IMR-90 (cell line): Measurements from ENCODE around the gene CDK17. TPM values are rescaled to one million over a fixed set of nuclear protein-coding genes. Genes with fewer than 3 reads are reported as not detected.

Source experiments
- ATAC-seq: fragments of 200-7000 bp; cut with Tn5 transposase; 2 replicates; pipeline ENCODE4 v1.9.1; 2020; ENCODE audit warnings: low read depth, mild to moderate bottlenecking, moderate library complexity
- BruUV-seq: library from RNA; stranded (reverse); fragments of 400-500 nt; replicated peaks from 2 replicates; lab custom pipeline; 2021; lab: Mats Ljungman, UMichigan
- CTCF ChIA-PET: fragments of 300-600 bp; formaldehyde crosslinking; extraction: SDS; loops from one replicate; lab custom pipeline; 2021; ENCODE audit warnings: antibody characterized with exemption; lab: Yijun Ruan, JAX
- POLR2A ChIA-PET: fragments of 300-600 bp; sonication (Branson Sonifier 250); formaldehyde crosslinking; loops from one replicate; lab custom pipeline; 2022; ENCODE audit warnings: antibody characterized with exemption; ENCODE audit not compliant: unreplicated experiment; lab: Charles Lee
- DNase-seq: peaks from one replicate; pipeline ENCODE4 v3.0.0; 2013
- H2AFZ ChIP-seq: replicated peaks from 2 replicates; pipeline ENCODE3; 2013; ENCODE audit warnings: low read length, mild to moderate bottlenecking; ENCODE audit not compliant: poor library complexity
- H2AK5ac ChIP-seq: 2 replicates; pipeline ENCODE4 v1.6.1; 2013; ENCODE audit warnings: low read depth, low read length, inconsistent platforms
- H2AK9ac ChIP-seq: replicated peaks from 2 replicates; pipeline ENCODE3; 2013; ENCODE audit warnings: mild to moderate bottlenecking, low read depth, low read length, moderate library complexity; ENCODE audit not compliant: poor library complexity
- H2BK120ac ChIP-seq: 2 replicates; pipeline ENCODE4 v1.6.1; 2013; ENCODE audit warnings: low read depth, low read length, inconsistent platforms
- H2BK15ac ChIP-seq: 3 replicates; pipeline ENCODE4 v1.6.1; 2013; ENCODE audit warnings: low read depth, low read length, inconsistent platforms
- H2BK20ac ChIP-seq: 2 replicates; pipeline ENCODE4 v1.6.1; 2013; ENCODE audit warnings: low read depth, mild to moderate bottlenecking, inconsistent platforms, low read length, moderate library complexity
- H2BK5ac ChIP-seq: 2 replicates; pipeline ENCODE4 v1.6.1; 2013; ENCODE audit warnings: mild to moderate bottlenecking, low read depth, low read length, inconsistent platforms; ENCODE audit not compliant: poor library complexity, severe bottlenecking
- H3K14ac ChIP-seq: replicated peaks from 2 replicates; pipeline ENCODE4 v1.6.1; 2013; ENCODE audit warnings: low read depth, low read length, inconsistent platforms
- H3K18ac ChIP-seq: 2 replicates; pipeline ENCODE4 v1.6.1; 2013; ENCODE audit warnings: low read depth, low read length, control low read depth
- H3K23ac ChIP-seq: 2 replicates; pipeline ENCODE4 v1.6.1; 2013; ENCODE audit warnings: low read depth, low read length, inconsistent platforms
- H3K27ac ChIP-seq: 2 replicates; pipeline ENCODE4 v1.5.1; 2013; ENCODE audit warnings: mild to moderate bottlenecking, control low read depth, low read length; ENCODE audit not compliant: insufficient read depth
- H3K27me3 ChIP-seq: 2 replicates; pipeline ENCODE4 v1.6.1; 2013; ENCODE audit warnings: low read length; ENCODE audit not compliant: control insufficient read depth, insufficient read depth
- H3K36me3 ChIP-seq: 2 replicates; pipeline ENCODE4 v1.6.1; 2013; ENCODE audit warnings: low read length, mixed read lengths; ENCODE audit not compliant: control insufficient read depth, insufficient read depth
- H3K4ac ChIP-seq: 2 replicates; pipeline ENCODE4 v1.6.1; 2013; ENCODE audit warnings: low read depth, low read length, inconsistent platforms
- H3K4me1 ChIP-seq: 2 replicates; pipeline ENCODE4 v1.6.1; 2013; ENCODE audit warnings: low read length, mixed read lengths; ENCODE audit not compliant: control insufficient read depth, insufficient read depth
- H3K4me2 ChIP-seq: 2 replicates; pipeline ENCODE4 v1.6.1; 2013; ENCODE audit warnings: low read depth, mild to moderate bottlenecking, control low read depth, low read length, moderate library complexity
- H3K4me3 ChIP-seq: 2 replicates; pipeline ENCODE4 v1.5.1; 2013; ENCODE audit warnings: low read depth, mild to moderate bottlenecking, control low read depth, low read length, moderate library complexity; ENCODE audit not compliant: insufficient read depth
- H3K56ac ChIP-seq: 2 replicates; pipeline ENCODE4 v1.6.1; 2013; ENCODE audit warnings: low read length, inconsistent platforms; ENCODE audit not compliant: insufficient read depth; ENCODE audit errors: extremely low read depth
- H3K79me1 ChIP-seq, 2 experiments: 2 replicates each; pipeline ENCODE4 v1.6.1; 2013; ENCODE audit warnings: low read length in 2 of 2, inconsistent platforms in 1 of 2, low read depth in 1 of 2
- H3K9ac ChIP-seq: 2 replicates; pipeline ENCODE4 v1.6.1; 2013; ENCODE audit warnings: low read depth, low read length, control low read depth
- H3K9me1 ChIP-seq: 2 replicates; pipeline ENCODE4 v1.6.1; 2013; ENCODE audit warnings: low read length, inconsistent platforms; ENCODE audit not compliant: insufficient read depth
- H3K9me3 ChIP-seq: 2 replicates; pipeline ENCODE4 v1.6.1; 2013; ENCODE audit warnings: low read length; ENCODE audit not compliant: control insufficient read depth, insufficient read depth
- H4K20me1 ChIP-seq: 2 replicates; pipeline ENCODE4 v1.6.1; 2013; ENCODE audit warnings: low read length, inconsistent platforms; ENCODE audit not compliant: insufficient read depth
- H4K5ac ChIP-seq: 2 replicates; pipeline ENCODE4 v1.6.1; 2013; ENCODE audit warnings: mild to moderate bottlenecking, low read depth, low read length, control low read depth
- H4K8ac ChIP-seq, 2 experiments: 2 replicates each; pipeline ENCODE4 v1.6.1; 2013; ENCODE audit warnings: low read depth in 2 of 2, low read length in 2 of 2, control low read depth in 1 of 2, inconsistent platforms in 1 of 2
- H4K91ac ChIP-seq: 2 replicates; pipeline ENCODE4 v1.6.1; 2013; ENCODE audit warnings: low read depth, low read length, inconsistent platforms; ENCODE audit not compliant: insufficient read depth
- BHLHE40 ChIP-seq: fragments of 150-350 bp; IDR thresholded peaks from 2 replicates; pipeline ENCODE4 v1.6.1; 2016; ENCODE audit warnings: mild to moderate bottlenecking, low read depth, low read length
- CEBPB ChIP-seq: IDR thresholded peaks from 2 replicates; pipeline ENCODE4 v1.6.1; 2012; ENCODE audit warnings: low read depth, low read length, improper control_type of control experiment
- CHD1 ChIP-seq: IDR thresholded peaks from 2 replicates; pipeline ENCODE4 v1.6.1; 2012; ENCODE audit warnings: low read depth, low read length, improper control_type of control experiment
- CTCF ChIP-seq: conservative IDR thresholded peaks from 2 replicates; pipeline ENCODE4 v1.5.1; 2012; ENCODE audit warnings: mild to moderate bottlenecking, low read depth, low read length, improper control_type of control experiment
- ELK1 ChIP-seq: fragments of 150-350 bp; IDR thresholded peaks from 2 replicates; pipeline ENCODE4 v1.6.1; 2016; ENCODE audit warnings: low read depth, mild to moderate bottlenecking, low read length, moderate library complexity, borderline replicate concordance
- FOS ChIP-seq: fragments of 150-350 bp; IDR thresholded peaks from 2 replicates; pipeline ENCODE4 v1.6.1; 2016; ENCODE audit warnings: low read depth, low read length
- MAFK ChIP-seq: IDR thresholded peaks from 2 replicates; pipeline ENCODE4 v1.6.1; 2012; ENCODE audit warnings: low read depth, low read length, improper control_type of control experiment
- MAZ ChIP-seq: IDR thresholded peaks from 2 replicates; pipeline ENCODE4 v1.6.1; 2012; ENCODE audit warnings: low read depth, mild to moderate bottlenecking, low read length, improper control_type of control experiment, moderate library complexity, borderline replicate concordance
- MXI1 ChIP-seq: IDR thresholded peaks from 2 replicates; pipeline ENCODE4 v1.6.1; 2012; ENCODE audit warnings: low read depth, mild to moderate bottlenecking, low read length, moderate library complexity, borderline replicate concordance
- NFE2L2 ChIP-seq: fragments of 150-350 bp; IDR thresholded peaks from 2 replicates; pipeline ENCODE4 v1.6.1; 2016; ENCODE audit warnings: low read depth, mild to moderate bottlenecking, low read length
- POLR2A ChIP-seq: IDR thresholded peaks from 2 replicates; pipeline ENCODE4 v1.6.1; 2012; ENCODE audit warnings: mild to moderate bottlenecking, low read depth, low read length
- RAD21 ChIP-seq: IDR thresholded peaks from 2 replicates; pipeline ENCODE4 v1.6.1; 2012; ENCODE audit warnings: low read length, improper control_type of control experiment
- RCOR1 ChIP-seq: IDR thresholded peaks from 2 replicates; pipeline ENCODE4 v1.6.1; 2012; ENCODE audit warnings: mild to moderate bottlenecking, low read length, improper control_type of control experiment; ENCODE audit not compliant: insufficient replicate concordance
- RFX5 ChIP-seq: IDR thresholded peaks from 2 replicates; pipeline ENCODE4 v1.8.0; 2012; ENCODE audit warnings: low read depth, mild to moderate bottlenecking, low read length, moderate library complexity
- SMC3 ChIP-seq: fragments of 150-350 bp; IDR thresholded peaks from 2 replicates; pipeline ENCODE4 v1.6.1; 2016; ENCODE audit warnings: low read depth, mild to moderate bottlenecking, antibody characterized with exemption, low read length, moderate library complexity
- USF2 ChIP-seq: fragments of 150-350 bp; IDR thresholded peaks from 2 replicates; pipeline ENCODE4 v1.6.1; 2017; ENCODE audit warnings: mild to moderate bottlenecking, antibody characterized with exemption, low read length, low read depth
- WGBS, 2 experiments: methylation state at CpG; one replicate each; pipeline versions ENCODE4 v1.1.5 to v1.1.7; 2013; ENCODE audit warnings: missing lambda C conversion rate in 2 of 2; ENCODE audit not compliant: insufficient read length in 1 of 2; ENCODE audit errors: extremely low coverage in 2 of 2; 5-methylcytosine and 5-hydroxymethylcytosine counted together
- dilution Hi-C: fragments of 300-500 bp; cut with HindIII; formaldehyde crosslinking; loops from one replicate; pipeline ENCODE4 v1.14.3; 2018; ENCODE audit warnings: low sequenced_read_pairs; ENCODE audit not compliant: unreplicated experiment
- in situ Hi-C: fragments of 300-500 bp; cut with MboI; formaldehyde crosslinking; loops from 3 replicates; pipeline ENCODE4 v1.14.3; 2019; ENCODE audit warnings: low sequenced_read_pairs, inconsistent platforms, mixed read lengths
- intact Hi-C: fragments of 100-400 bp; cut with micrococcal nuclease; formaldehyde crosslinking; loops from 2 replicates; pipeline ENCODE4 v1.10.0; 2022
- polyA plus RNA-seq, 3 experiments: library from polyadenylated mRNA; depleted of rRNA; stranded (reverse); fragments of >200 nt; gene quantifications; 2 replicates each; pipeline ENCODE4 v1.2.3, GENCODE V29; 2012; ENCODE audit warnings: low replicate concordance in 1 of 3
- total RNA-seq: library from RNA; depleted of rRNA; stranded (reverse); fragments of >200 nt; gene quantifications from 2 replicates; pipeline ENCODE4 v1.2.3, GENCODE V29; 2012

Gene CDK17
- total and polyA plus RNA-seq, 2 of the 4 experiments (the other 2 are of a cell fraction), result 14.5 to 50.2 TPM

- TF ChIP-seq MAZ (no peak), ELK1 (no peak), BHLHE40 (no peak), RCOR1 (no peak), CTCF (no peak), SMC3 (no peak), MXI1 (no peak), USF2 (no peak), FOS (no peak), CEBPB (no peak), POLR2A (no peak), RFX5 (no peak), CHD1 (no peak), NFE2L2 (no peak), RAD21 (no peak), MAFK (no peak)
- Histone ChIP-seq H3K79me1 (peaks cover 3 to 53% of the 10 kb centered on the region in 2 experiments; a peak in 2 of 4 replicates), H3K4me1 (no peaks in the 10 kb centered on the region), H2BK5ac (no peak overlapping the region), H3K9me3 (no peaks in the 10 kb centered on the region; the same call in 1 of the 2 replicates), H3K9ac (no peak overlapping the region), H3K27me3 (no peaks in the 10 kb centered on the region), H2BK20ac (no peak overlapping the region), H3K18ac (no peak overlapping the region), H2BK120ac (no peak overlapping the region), H3K4me2 (no peak overlapping the region), H2AK5ac (no peak overlapping the region), H3K36me3 (peaks cover 4% of the 10 kb centered on the region), H3K23ac (no peak overlapping the region), H2AK9ac (no peak overlapping the region), H3K56ac (no peak overlapping the region), H3K27ac (no peak overlapping the region), H3K4ac (no peak overlapping the region), H4K20me1 (peaks cover 93% of the 10 kb centered on the region), H2AFZ (no peak overlapping the region), H4K5ac (no peak overlapping the region), H3K9me1 (peaks cover 5% of the 10 kb centered on the region), H3K14ac (no peak overlapping the region), H4K8ac (no peak overlapping the region), H2BK15ac (no peak overlapping the region), H4K91ac (no peak overlapping the region), H3K4me3 (no peak overlapping the region)
- ChIA-PET CTCF (interaction anchor here (0.6 kb wide), 1 partner anchor 27 kb away, joined by 9 read pairs; no protein-coding TSS in a partner anchor), POLR2A (no interaction called here)
- intact Hi-C loops (no loop called here), in situ Hi-C loops (no loop called here), dilution Hi-C loops (no loop called here)
- no peak for DNase-seq
- ATAC-seq, result no peak
- no CpG with 5 or more reads among the region's 1 CpG for WGBS, 2 experiments
- BruUV-seq, result no TSS peak
These were observed 16.2 kb downstream of the CDK17 start for GRCh38 chr12:96383991-96384390.
